GM23248 (cell line): Measurements from ENCODE around the gene FSCN2. TPM values are rescaled to one million over a fixed set of nuclear protein-coding genes. Genes with fewer than 3 reads are reported as not detected.

Source experiments
- DNase-seq: peaks from one replicate; pipeline ENCODE4 v3.0.0-alpha.2; 2015
- H2AFZ ChIP-seq: fragments of 200-600 bp; sonication (generic); 2 replicates; pipeline ENCODE4 v1.6.1; 2016; ENCODE audit warnings: antibody characterized with exemption
- H3F3A ChIP-seq: fragments of 200-600 bp; sonication (generic); 2 replicates; pipeline ENCODE4 v1.6.1; 2016; ENCODE audit warnings: mild to moderate bottlenecking, antibody characterized with exemption, mixed run types; ENCODE audit not compliant: insufficient read depth
- H3K27ac ChIP-seq: fragments of 200-600 bp; sonication (generic); 2 replicates; pipeline ENCODE4 v1.5.1; 2016; ENCODE audit warnings: mild to moderate bottlenecking
- H3K27me3 ChIP-seq: fragments of 200-600 bp; sonication (generic); replicated peaks from 2 replicates; pipeline ENCODE4 v1.6.1; 2016; ENCODE audit warnings: mild to moderate bottlenecking; ENCODE audit not compliant: insufficient read depth
- H3K36me3 ChIP-seq: fragments of 200-600 bp; sonication (generic); 2 replicates; pipeline ENCODE4 v1.6.1; 2016; ENCODE audit warnings: low read depth, mild to moderate bottlenecking
- H3K4me1 ChIP-seq: fragments of 200-600 bp; sonication (generic); 2 replicates; pipeline ENCODE4 v1.6.1; 2016; ENCODE audit warnings: mild to moderate bottlenecking; ENCODE audit not compliant: insufficient read depth
- H3K4me2 ChIP-seq: fragments of 200-600 bp; sonication (generic); one replicate; pipeline ENCODE4 v1.6.1; 2016; ENCODE audit warnings: mild to moderate bottlenecking; ENCODE audit not compliant: unreplicated experiment
- H3K4me3 ChIP-seq: fragments of 200-600 bp; sonication (generic); 2 replicates; pipeline ENCODE4 v1.5.1; 2016; ENCODE audit warnings: mild to moderate bottlenecking
- H3K79me2 ChIP-seq: fragments of 200-600 bp; sonication (generic); 2 replicates; pipeline ENCODE4 v1.6.1; 2016; ENCODE audit warnings: mild to moderate bottlenecking; ENCODE audit not compliant: insufficient read depth
- H3K9ac ChIP-seq: fragments of 200-600 bp; sonication (generic); 2 replicates; pipeline ENCODE4 v1.6.1; 2016; ENCODE audit warnings: mild to moderate bottlenecking
- H3K9me2 ChIP-seq: fragments of 200-600 bp; sonication (generic); 2 replicates; pipeline ENCODE4 v1.6.1; 2016; ENCODE audit warnings: mixed run types, mild to moderate bottlenecking, moderate library complexity; ENCODE audit not compliant: insufficient read depth
- H3K9me3 ChIP-seq: fragments of 200-600 bp; sonication (generic); one replicate; pipeline ENCODE4 v1.6.1; 2017; ENCODE audit warnings: low read depth
- H4K20me1 ChIP-seq: fragments of 200-600 bp; sonication (generic); 2 replicates; pipeline ENCODE4 v1.6.0; 2016; ENCODE audit not compliant: insufficient read depth
- EZH2 ChIP-seq: fragments of 200-600 bp; sonication (generic); IDR thresholded peaks from 2 replicates; pipeline ENCODE4 v1.6.1; 2018; ENCODE audit warnings: antibody characterized with exemption, mild to moderate bottlenecking; ENCODE audit not compliant: insufficient read depth, poor library complexity, severe bottlenecking
- EZH2phosphoT487 ChIP-seq: fragments of 200-600 bp; sonication (generic); IDR thresholded peaks from 2 replicates; pipeline ENCODE4 v1.6.1; 2018; ENCODE audit warnings: antibody characterized with exemption, moderate library complexity, mild to moderate bottlenecking, low read depth; ENCODE audit not compliant: insufficient read depth
- WGBS, 2 experiments: methylation state at CpG; one replicate each; pipeline ENCODE4 v1.1.6; 2015 to 2017; ENCODE audit warnings: low lambda C conversion rate in 2 of 2, low coverage in 1 of 2; ENCODE audit errors: missing lambda C conversion rate in 2 of 2; 5-methylcytosine and 5-hydroxymethylcytosine counted together
- in situ Hi-C: fragments of 300-500 bp; cut with MboI; formaldehyde crosslinking; loops from 2 replicates; pipeline ENCODE4 v1.15.0; 2020
- polyA plus RNA-seq: library from polyadenylated mRNA; unstranded; fragments of >200 nt; fragmentation: Nextera tagmentation; extraction: Ambion mirVana; gene quantifications from 2 replicates; pipeline ENCODE4 v1.2.1, GENCODE V29; 2016
- total RNA-seq: library from RNA; depleted of rRNA; stranded (reverse); fragments of >200 nt; shearing (Covaris generic); gene quantifications from 2 replicates; pipeline ENCODE4 v1.2.3, GENCODE V29; 2014

The FSCN2 gene
- total and polyA plus RNA-seq, 2 experiments from 2014 or later: 0.48 to 3.2 TPM

GRCh38 chr17:81532490-81533287, 4.5 kb downstream of the FSCN2 start:
- 87 to 91% methylated on average over 10 to 11 of the region's 11 CpGs for WGBS, 2 experiments
- Histone ChIP-seq H3K4me1 (0 out of 2 replicates have a peak, but pooled peaks cover under 1% of the 10 kb centered on the region), H3F3A (no peaks in the 10 kb centered on the region), H3K4me3 (no peak overlapping the region), H2AFZ (no peak overlapping the region), H4K20me1 (no peaks in the 10 kb centered on the region), H3K36me3 (no peaks in the 10 kb centered on the region), H3K27me3 (no peaks in the 10 kb centered on the region), H3K9ac (no peak overlapping the region), H3K27ac (no peak overlapping the region), H3K9me2 (no peaks in the 10 kb centered on the region), H3K9me3 (no peaks in the 10 kb centered on the region), H3K79me2 (no peaks in the 10 kb centered on the region), H3K4me2 (no peak overlapping the region)
- no peak for DNase-seq
- in situ Hi-C loops: no loop called here
- TF ChIP-seq EZH2 (no peak), EZH2phosphoT487 (no peak)

DNA sequence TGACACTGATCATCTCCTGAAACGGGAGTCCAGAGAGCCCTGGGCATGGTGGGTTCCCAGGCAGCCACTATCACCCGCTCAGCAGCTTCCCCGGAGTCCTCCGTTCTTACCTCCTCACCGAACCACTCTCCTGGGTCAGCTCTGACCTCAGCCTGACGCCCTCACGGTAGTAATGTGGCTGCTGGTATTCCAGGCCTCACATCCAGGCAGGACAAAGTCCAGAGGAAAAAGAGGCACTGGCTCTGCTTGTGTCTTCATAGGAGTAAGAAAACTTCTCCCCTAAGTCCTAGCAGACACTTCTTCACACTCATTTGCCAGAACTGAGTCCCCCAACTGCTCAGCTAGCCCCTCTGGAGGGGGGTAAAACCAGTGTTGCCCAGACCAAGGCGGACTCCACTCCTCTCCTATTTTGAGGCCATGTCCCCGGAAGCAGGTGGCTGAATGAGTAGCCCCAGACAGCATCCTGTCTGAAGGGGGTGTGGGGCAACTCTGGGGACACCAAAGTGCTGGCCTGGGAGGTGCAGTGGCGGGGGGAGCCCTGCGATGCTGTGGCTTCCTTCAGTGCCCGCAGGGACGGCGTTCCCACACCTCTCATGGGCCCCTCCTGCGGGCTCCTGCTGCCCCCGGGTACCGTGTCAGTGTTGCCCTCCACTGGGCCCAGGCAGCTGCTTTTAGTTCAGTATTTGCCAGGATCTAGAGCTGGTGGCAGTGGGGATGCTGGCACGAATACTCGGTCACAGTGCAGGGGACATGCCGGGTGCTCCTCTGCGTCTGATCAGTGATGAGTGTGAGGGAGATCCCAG, 5.4 kb downstream of the FSCN2 start:
- no peaks in the 10 kb centered on the region for H3K9me2 ChIP-seq
- DNase-seq: no peak
- H3K4me2 ChIP-seq: no peak overlapping the region
- no peaks in the 10 kb centered on the region for H3K9me3 ChIP-seq
- TF ChIP-seq EZH2phosphoT487 (no peak), EZH2 (no peak)
- H3K36me3 ChIP-seq: no peaks in the 10 kb centered on the region
- no peaks in the 10 kb centered on the region for H3K4me1 ChIP-seq
- in situ Hi-C loops: no loop called here
- 46 to 49% methylated on average over 21 of the region's 21 CpGs for WGBS, 2 experiments
- no peak overlapping the region for H2AFZ ChIP-seq
- no peaks in the 10 kb centered on the region for H3F3A ChIP-seq
- no peak overlapping the region for H3K9ac ChIP-seq
- H3K79me2 ChIP-seq: no peaks in the 10 kb centered on the region
- no peak overlapping the region for H3K27ac ChIP-seq
- no peak overlapping the region for H3K4me3 ChIP-seq
- H3K27me3 ChIP-seq: no peaks in the 10 kb centered on the region
- no peaks in the 10 kb centered on the region for H4K20me1 ChIP-seq

- H3K27ac ChIP-seq: no peak overlapping the region
- H3K9me3 ChIP-seq: no peaks in the 10 kb centered on the region
Measured at GRCh38 chr17:81534157-81535006, 6.2 kb downstream of the FSCN2 start.

DNA sequence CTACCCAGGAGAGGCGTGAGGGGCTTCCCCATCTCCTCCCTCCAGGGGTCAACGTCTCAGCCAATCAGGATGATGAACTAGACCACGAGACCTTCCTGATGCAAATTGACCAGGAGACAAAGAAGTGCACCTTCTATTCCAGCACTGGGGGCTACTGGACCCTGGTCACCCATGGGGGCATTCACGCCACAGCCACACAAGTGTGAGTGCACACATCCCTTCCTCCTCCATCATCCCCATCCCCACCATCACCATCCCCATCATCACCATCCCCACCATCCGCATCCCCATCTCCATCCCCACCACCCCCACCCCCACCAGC, 6.8 kb downstream of the FSCN2 start:
- Histone ChIP-seq H4K20me1 (no peaks in the 10 kb centered on the region), H3K4me3 (no peak overlapping the region), H3K36me3 (no peaks in the 10 kb centered on the region), H3K9me2 (no peaks in the 10 kb centered on the region), H3K9ac (no peak overlapping the region), H3F3A (no peaks in the 10 kb centered on the region), H2AFZ (no peak overlapping the region), H3K79me2 (no peaks in the 10 kb centered on the region), H3K9me3 (no peaks in the 10 kb centered on the region), H3K4me1 (no peaks in the 10 kb centered on the region), H3K27ac (no peak overlapping the region), H3K4me2 (no peak overlapping the region), H3K27me3 (no peaks in the 10 kb centered on the region)
- TF ChIP-seq EZH2phosphoT487: no peak
- TF ChIP-seq EZH2: no peak
- no peak for DNase-seq
- in situ Hi-C loops: no loop called here
- 61 to 73% methylated on average over 3 to 5 of the region's 5 CpGs for WGBS, 2 experiments

More at GRCh38 chr17:81534157-81535006, 6.2 kb downstream of the FSCN2 start:
- H3F3A ChIP-seq: no peaks in the 10 kb centered on the region
- H3K4me3 ChIP-seq: no peak overlapping the region
- H3K79me2 ChIP-seq: no peaks in the 10 kb centered on the region
- H4K20me1 ChIP-seq: no peaks in the 10 kb centered on the region
- H3K4me1 ChIP-seq: no peaks in the 10 kb centered on the region
- no peak overlapping the region for H3K9ac ChIP-seq
- no peaks in the 10 kb centered on the region for H3K9me2 ChIP-seq
- H3K27me3 ChIP-seq: no peaks in the 10 kb centered on the region
- TF ChIP-seq EZH2: no peak
- TF ChIP-seq EZH2phosphoT487: no peak
- in situ Hi-C loops: no loop called here
- H3K4me2 ChIP-seq: no peak overlapping the region
- H3K36me3 ChIP-seq: no peaks in the 10 kb centered on the region
- H2AFZ ChIP-seq: no peak overlapping the region
- DNase-seq: peak; percentile 59
- WGBS, 2 experiments: 43 to 44% methylated on average over 6 of the region's 6 CpGs
